GM12875 (cell line): ENCODE results near the gene CHIC2.

Experiments
- H3K4me3 ChIP-seq: one replicate; pipeline ENCODE4 v1.5.1; 2011; ENCODE audit warnings: low read depth, low read length, control low read depth
- TF ChIP-seq, protein P1 (sequence below): IDR thresholded peaks from 2 replicates; pipeline ENCODE4 v1.5.1; 2011; ENCODE audit warnings: low read depth, mild to moderate bottlenecking, control low read depth, inconsistent platforms, low read length, moderate library complexity, borderline replicate concordance; ENCODE audit not compliant: insufficient read depth

The CHIC2 gene

DNA sequence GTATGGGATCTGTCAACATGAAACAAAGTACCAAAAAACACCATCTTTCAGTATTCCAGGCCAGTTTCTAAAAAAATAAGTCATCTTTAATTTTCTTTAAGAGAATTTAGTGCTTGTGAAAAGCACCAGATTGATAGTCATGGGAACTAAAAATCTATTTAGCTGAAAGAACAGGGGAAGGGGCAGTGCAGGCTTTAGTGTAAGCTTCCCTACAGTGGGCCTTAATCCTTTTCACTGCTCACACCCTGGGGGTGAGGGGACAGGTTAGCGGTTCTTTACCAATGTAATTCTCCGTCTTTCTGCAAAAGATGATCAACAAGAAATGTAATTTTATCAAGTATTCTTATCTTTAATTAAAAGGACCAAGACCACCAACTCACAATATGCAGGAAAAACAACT lies 47.1 kb downstream of the CHIC2 start:
- TF ChIP-seq, protein P1, sequence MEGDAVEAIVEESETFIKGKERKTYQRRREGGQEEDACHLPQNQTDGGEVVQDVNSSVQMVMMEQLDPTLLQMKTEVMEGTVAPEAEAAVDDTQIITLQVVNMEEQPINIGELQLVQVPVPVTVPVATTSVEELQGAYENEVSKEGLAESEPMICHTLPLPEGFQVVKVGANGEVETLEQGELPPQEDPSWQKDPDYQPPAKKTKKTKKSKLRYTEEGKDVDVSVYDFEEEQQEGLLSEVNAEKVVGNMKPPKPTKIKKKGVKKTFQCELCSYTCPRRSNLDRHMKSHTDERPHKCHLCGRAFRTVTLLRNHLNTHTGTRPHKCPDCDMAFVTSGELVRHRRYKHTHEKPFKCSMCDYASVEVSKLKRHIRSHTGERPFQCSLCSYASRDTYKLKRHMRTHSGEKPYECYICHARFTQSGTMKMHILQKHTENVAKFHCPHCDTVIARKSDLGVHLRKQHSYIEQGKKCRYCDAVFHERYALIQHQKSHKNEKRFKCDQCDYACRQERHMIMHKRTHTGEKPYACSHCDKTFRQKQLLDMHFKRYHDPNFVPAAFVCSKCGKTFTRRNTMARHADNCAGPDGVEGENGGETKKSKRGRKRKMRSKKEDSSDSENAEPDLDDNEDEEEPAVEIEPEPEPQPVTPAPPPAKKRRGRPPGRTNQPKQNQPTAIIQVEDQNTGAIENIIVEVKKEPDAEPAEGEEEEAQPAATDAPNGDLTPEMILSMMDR: no peak
- no peak overlapping the region for H3K4me3 ChIP-seq

DNA sequence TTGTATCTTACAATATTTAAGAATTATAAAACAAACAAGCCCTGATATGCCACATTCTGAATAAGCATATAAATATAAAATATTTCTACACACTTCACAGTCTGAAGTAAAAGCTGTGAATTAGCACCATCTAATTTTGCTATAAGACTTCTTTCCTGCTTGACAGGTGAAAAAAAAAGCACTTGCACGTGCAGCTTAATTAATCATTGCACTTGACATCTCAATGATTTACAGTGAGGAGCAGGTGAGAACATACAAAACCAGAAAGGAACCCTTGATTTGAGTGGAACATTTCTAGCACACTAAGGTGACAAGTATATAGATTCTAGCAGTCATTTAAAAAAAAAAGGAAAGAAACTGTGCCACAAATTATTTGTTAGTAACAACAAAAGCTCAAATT lies 47.9 kb downstream of the CHIC2 start:
- TF ChIP-seq, protein P1: no peak
- H3K4me3 ChIP-seq: no peak overlapping the region

DNA sequence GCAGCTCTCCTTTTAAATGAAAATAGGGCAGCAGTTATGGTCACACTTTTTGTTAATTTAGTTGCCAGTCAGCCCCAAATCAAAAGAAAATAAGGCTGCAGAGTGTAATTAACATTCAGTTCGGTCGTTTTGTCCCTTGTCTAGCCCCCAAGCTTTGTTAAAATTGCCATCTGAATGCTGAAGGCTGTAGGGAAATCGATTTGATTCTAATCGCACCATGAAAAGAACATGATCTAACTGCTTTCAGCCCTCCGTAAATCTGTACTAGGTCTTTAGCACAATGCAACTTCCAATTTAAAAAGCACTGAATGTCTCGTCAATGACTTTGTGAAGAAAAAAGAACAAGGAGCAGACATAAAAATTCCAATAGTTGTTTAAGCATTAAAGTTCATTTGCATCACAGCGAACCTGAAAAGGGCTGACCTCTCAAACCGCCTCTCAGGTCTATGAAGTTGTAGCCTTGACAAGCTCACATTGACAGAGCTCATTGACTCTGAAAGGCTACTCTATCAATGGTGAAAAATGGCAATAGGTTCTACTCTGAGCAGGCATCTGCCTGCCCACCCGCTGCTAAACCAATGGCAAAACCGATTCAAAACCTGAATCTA lies 48.9 kb downstream of the CHIC2 start:
- TF ChIP-seq, protein P1: no peak
- H3K4me3 ChIP-seq: no peak overlapping the region

DNA sequence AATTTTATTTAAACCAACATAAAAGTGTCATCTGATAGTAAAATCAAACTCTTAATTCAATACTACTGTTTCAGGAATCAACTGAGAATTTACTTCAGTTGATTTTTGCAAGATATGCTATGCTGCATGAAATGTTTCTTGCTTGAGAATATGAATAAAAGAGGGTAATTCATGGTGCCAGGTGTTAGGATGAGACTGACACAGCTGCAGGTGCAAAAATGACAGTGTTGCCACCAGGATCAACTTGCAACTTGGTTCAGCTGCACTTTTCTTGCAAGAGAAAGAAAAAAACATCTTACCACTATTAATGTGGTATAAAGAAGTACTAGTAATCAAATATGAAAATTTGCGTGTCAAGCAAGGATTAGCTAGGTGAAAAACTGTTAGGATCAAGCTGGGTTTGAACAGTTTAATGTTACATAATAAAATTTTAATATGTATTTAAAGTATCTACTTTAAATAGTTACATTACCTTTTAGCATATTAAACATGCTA lies 49.7 kb downstream of the CHIC2 start:
- TF ChIP-seq, protein P1: no peak
- H3K4me3 ChIP-seq: no peak overlapping the region

DNA sequence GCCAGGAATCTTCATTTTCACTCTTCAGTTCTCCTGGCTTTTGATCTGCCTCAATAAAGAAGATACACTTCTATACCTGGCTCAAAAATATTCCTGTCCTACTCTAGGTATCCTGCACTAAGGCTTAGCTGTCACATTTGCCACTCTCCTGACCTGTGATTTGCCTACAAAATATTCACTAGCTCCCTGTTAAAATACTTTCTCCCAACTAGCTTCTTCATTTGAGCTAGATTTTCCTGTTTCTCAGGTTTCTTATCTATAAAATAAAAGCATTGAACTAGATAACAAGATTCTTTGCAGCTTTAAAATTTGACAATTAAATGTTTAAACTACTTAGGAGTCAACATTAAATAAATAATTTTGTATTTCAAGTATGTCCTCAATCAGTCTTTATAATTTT lies 53.2 kb downstream of the CHIC2 start:
- TF ChIP-seq, protein P1: no peak
- no peak overlapping the region for H3K4me3 ChIP-seq

DNA sequence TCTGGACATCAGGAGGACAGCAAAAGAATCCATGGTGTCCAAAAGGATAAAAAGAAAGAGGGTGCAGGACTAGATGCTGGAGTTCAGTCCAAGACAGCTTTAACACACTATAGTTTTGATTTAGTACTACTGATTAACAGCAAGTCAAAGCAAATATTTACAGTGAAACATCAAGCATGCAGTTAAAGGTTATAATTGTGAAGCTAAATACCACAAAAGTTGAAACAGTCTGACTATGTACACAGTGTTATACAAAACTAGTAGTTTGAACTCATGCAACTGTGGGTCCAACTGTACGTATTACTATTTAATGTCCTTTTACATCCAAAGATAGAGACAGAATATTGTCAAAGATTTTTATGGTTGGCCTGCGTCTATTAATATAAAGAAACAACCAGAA lies 57.6 kb downstream of the CHIC2 start:
- no peak overlapping the region for H3K4me3 ChIP-seq
- TF ChIP-seq, protein P1: no peak

DNA sequence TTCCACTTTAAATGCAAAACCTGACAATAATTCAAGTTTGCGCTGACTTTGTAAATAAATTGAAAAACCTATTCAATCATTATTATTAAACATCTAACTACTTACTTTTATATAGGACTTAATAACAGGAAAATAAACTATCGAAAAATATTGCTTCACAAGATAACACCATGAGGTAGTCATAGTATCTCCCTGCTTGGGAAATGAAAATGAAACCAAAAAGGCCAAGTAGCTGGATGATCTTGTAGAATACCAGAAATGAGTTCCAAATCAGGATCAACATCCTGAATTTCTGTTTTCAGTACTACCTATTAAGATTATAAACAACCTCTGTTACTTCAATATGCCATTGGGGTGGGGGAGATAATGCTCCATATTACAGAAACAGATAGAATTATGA lies 58.9 kb downstream of the CHIC2 start:
- TF ChIP-seq, protein P1: no peak
- H3K4me3 ChIP-seq: no peak overlapping the region
